Stomach smooth muscle (tissue), 2 donors: ENCODE measurements around the gene SLC9A1.

Source experiments
- H3K27ac ChIP-seq: one replicate; pipeline ENCODE4 v1.7.0; 2013; ENCODE audit warnings: mild to moderate bottlenecking, low read length, inconsistent platforms
- H3K27me3 ChIP-seq, 2 donors: one replicate each; pipeline ENCODE4 v1.7.0; 2013; ENCODE audit warnings: low read length in 2 of 2; ENCODE audit not compliant: insufficient read depth in 2 of 2, control insufficient read depth in 1 of 2
- H3K36me3 ChIP-seq, 2 donors: one replicate each; pipeline ENCODE4 v1.7.0; 2013; ENCODE audit warnings: low read length in 2 of 2; ENCODE audit not compliant: control insufficient read depth in 2 of 2, insufficient read depth in 2 of 2
- H3K4me1 ChIP-seq: one replicate; pipeline ENCODE4 v1.7.0; 2013; ENCODE audit warnings: low read length; ENCODE audit not compliant: control insufficient read depth, insufficient read depth
- H3K4me3 ChIP-seq, 2 donors: one replicate each; pipeline ENCODE4 v1.7.0; 2013; ENCODE audit warnings: low read length in 2 of 2
- H3K9ac ChIP-seq, 2 donors: one replicate each; pipeline ENCODE4 v1.7.0; 2013; ENCODE audit warnings: low read length in 2 of 2, mild to moderate bottlenecking in 1 of 2
- H3K9me3 ChIP-seq, 2 donors: one replicate each; pipeline ENCODE4 v1.7.0; 2013; ENCODE audit warnings: low read length in 2 of 2; ENCODE audit not compliant: control insufficient read depth in 2 of 2
- donor health status: healthy.
- donor health status: Pancreatic carcinoma.

Gene SLC9A1

GRCh38 chr1:27166929-27167328 is 12.0 kb upstream of the SLC9A1 start:
- no peaks in the 10 kb centered on the region for H3K9me3 ChIP-seq
- no peaks in the 10 kb centered on the region for H3K27me3 ChIP-seq
- H3K36me3 ChIP-seq: no peaks in the 10 kb centered on the region
- no peak overlapping the region for H3K9ac ChIP-seq
- H3K4me1 ChIP-seq: no peaks in the 10 kb centered on the region
- H3K27ac ChIP-seq: no peak overlapping the region
- H3K4me3 ChIP-seq: no peak overlapping the region

- Histone ChIP-seq H3K4me3 (no peak overlapping the region), H3K36me3 (no peaks in the 10 kb centered on the region), H3K9me3 (no peaks in the 10 kb centered on the region)
Measured at GRCh38 chr1:27166351-27166802, 11.5 kb upstream of the SLC9A1 start.

GRCh38 chr1:27163093-27163492 is 8.2 kb upstream of the SLC9A1 start:
- H3K27ac ChIP-seq: no peak overlapping the region
- H3K4me1 ChIP-seq: no peaks in the 10 kb centered on the region
- H3K36me3 ChIP-seq: no peaks in the 10 kb centered on the region
- H3K9me3 ChIP-seq: no peaks in the 10 kb centered on the region
- H3K9ac ChIP-seq: no peak overlapping the region
- no peaks in the 10 kb centered on the region for H3K27me3 ChIP-seq
- no peak overlapping the region for H3K4me3 ChIP-seq

More at GRCh38 chr1:27166351-27166802, 11.5 kb upstream of the SLC9A1 start:
- Histone ChIP-seq H3K27ac (no peak overlapping the region), H3K9ac (no peak overlapping the region), H3K27me3 (no peaks in the 10 kb centered on the region), H3K4me1 (no peaks in the 10 kb centered on the region)

- H3K9me3 ChIP-seq: no peaks in the 10 kb centered on the region
- H3K9ac ChIP-seq: no peak overlapping the region
- no peaks in the 10 kb centered on the region for H3K4me1 ChIP-seq
- no peak overlapping the region for H3K4me3 ChIP-seq
- no peaks in the 10 kb centered on the region for H3K27me3 ChIP-seq
- H3K27ac ChIP-seq: no peak overlapping the region
- no peaks in the 10 kb centered on the region for H3K36me3 ChIP-seq
Measured at GRCh38 chr1:27162090-27162489, 7.2 kb upstream of the SLC9A1 start.

GRCh38 chr1:27161594-27161993 is 6.7 kb upstream of the SLC9A1 start:
- Histone ChIP-seq H3K9me3 (no peaks in the 10 kb centered on the region), H3K27ac (no peak overlapping the region), H3K36me3 (no peaks in the 10 kb centered on the region), H3K9ac (no peak overlapping the region), H3K4me1 (no peaks in the 10 kb centered on the region), H3K27me3 (no peaks in the 10 kb centered on the region), H3K4me3 (no peak overlapping the region)

GRCh38 chr1:27157194-27157593 is 2.3 kb upstream of the SLC9A1 start:
- no peak overlapping the region for H3K9ac ChIP-seq
- H3K4me1 ChIP-seq: peaks cover 25% of the 10 kb centered on the region
- no peak overlapping the region for H3K4me3 ChIP-seq
- H3K9me3 ChIP-seq: no peaks in the 10 kb centered on the region
- no peak overlapping the region for H3K27ac ChIP-seq
- H3K36me3 ChIP-seq: no peaks in the 10 kb centered on the region
- no peaks in the 10 kb centered on the region for H3K27me3 ChIP-seq

- peaks cover 36% of the 10 kb centered on the region for H3K4me1 ChIP-seq
Measured at GRCh38 chr1:27154469-27154990, 395 bp downstream of the SLC9A1 start.

GRCh38 chr1:27153927-27154358 is 982 bp downstream of the SLC9A1 start:
- Histone ChIP-seq H3K4me3 (peak overlapping the region; percentile 70 to 84), H3K9ac (peak overlapping the region; percentile 84 to 87), H3K36me3 (no peaks in the 10 kb centered on the region), H3K9me3 (no peaks in the 10 kb centered on the region), H3K27me3 (no peaks in the 10 kb centered on the region), H3K4me1 (peaks cover 42% of the 10 kb centered on the region), H3K27ac (peak overlapping the region; percentile 61)

More at GRCh38 chr1:27154469-27154990, 395 bp downstream of the SLC9A1 start:
- Histone ChIP-seq H3K36me3 (no peaks in the 10 kb centered on the region), H3K4me3 (peak overlapping the region; percentile 70 to 84), H3K27ac (peak overlapping the region; percentile 61), H3K27me3 (no peaks in the 10 kb centered on the region), H3K9me3 (no peaks in the 10 kb centered on the region), H3K9ac (peak overlapping the region; percentile 84 to 87)

- peak overlapping the region; percentile 70 to 84 for H3K4me3 ChIP-seq
- H3K36me3 ChIP-seq: no peaks in the 10 kb centered on the region
- peaks cover 43% of the 10 kb centered on the region for H3K4me1 ChIP-seq
- peak overlapping the region; percentile 61 for H3K27ac ChIP-seq
- no peaks in the 10 kb centered on the region for H3K27me3 ChIP-seq
- H3K9ac ChIP-seq: peak overlapping the region; percentile 36 to 79
- H3K9me3 ChIP-seq: no peaks in the 10 kb centered on the region
Measured at GRCh38 chr1:27153549-27153886, 1.4 kb downstream of the SLC9A1 start.

- Histone ChIP-seq H3K9ac (peak overlapping the region; percentile 36 to 79), H3K4me1 (peaks cover 43% of the 10 kb centered on the region), H3K36me3 (no peaks in the 10 kb centered on the region), H3K4me3 (peak overlapping the region; percentile 70 to 84), H3K27ac (peak overlapping the region; percentile 61), H3K27me3 (no peaks in the 10 kb centered on the region), H3K9me3 (no peaks in the 10 kb centered on the region)
Measured at GRCh38 chr1:27152829-27153548, 1.9 kb downstream of the SLC9A1 start.
